GM12892 (cell line): ENCODE results near the gene COLGALT1.
"Not testable (repeated sequence)": the region's sequence is repeated elsewhere in the genome, so short reads cannot be mapped to it uniquely, and the experiment has no call there.

ENCODE experiments used
- DNase-seq: peaks from one replicate; pipeline ENCODE4 v3.0.0; 2011; ENCODE audit not compliant: insufficient read length
- FAIRE-seq: peaks from 2 replicates; lab custom pipeline; 2011; peaks lifted over from hg19 to GRCh38; lab: Jason Lieb, UNC
- POLR2A ChIP-seq: IDR thresholded peaks from 2 replicates; pipeline ENCODE4 v1.6.1; 2011; ENCODE audit warnings: low read depth, low read length, control low read depth
- POLR2AphosphoS5 ChIP-seq: IDR thresholded peaks from 2 replicates; pipeline ENCODE4 v1.6.1; 2011; ENCODE audit warnings: low read depth, low read length, control low read depth
- TAF1 ChIP-seq: IDR thresholded peaks from 2 replicates; pipeline ENCODE4 v1.6.1; 2011; ENCODE audit warnings: low read depth, mild to moderate bottlenecking, control low read depth, low read length, borderline replicate concordance

The COLGALT1 gene

DNA sequence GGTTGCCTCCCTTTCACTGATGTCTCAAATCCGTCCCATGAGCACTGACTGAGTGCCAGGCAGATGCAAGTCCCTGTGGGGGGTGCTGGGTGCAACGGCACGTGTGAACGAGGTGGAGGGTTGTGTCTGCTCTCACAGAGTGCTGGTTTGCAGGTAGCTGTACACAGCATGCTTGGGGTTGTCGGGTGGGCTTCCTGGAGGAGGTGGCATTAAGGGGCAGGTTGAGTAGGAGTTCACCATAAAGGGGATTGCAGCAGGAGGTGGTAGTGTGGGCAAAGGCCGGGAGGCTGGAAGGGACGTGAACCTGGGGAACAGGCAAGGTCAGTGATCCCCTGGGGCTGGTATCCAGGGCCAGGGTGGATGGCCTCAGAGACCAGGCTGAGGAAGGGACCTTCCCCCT lies 17.2 kb downstream of the COLGALT1 start:
- no peak for TF ChIP-seq POLR2A
- TF ChIP-seq POLR2AphosphoS5, result no peak
- no peak for TF ChIP-seq TAF1
- no peak for DNase-seq
- no peak for FAIRE-seq

DNA sequence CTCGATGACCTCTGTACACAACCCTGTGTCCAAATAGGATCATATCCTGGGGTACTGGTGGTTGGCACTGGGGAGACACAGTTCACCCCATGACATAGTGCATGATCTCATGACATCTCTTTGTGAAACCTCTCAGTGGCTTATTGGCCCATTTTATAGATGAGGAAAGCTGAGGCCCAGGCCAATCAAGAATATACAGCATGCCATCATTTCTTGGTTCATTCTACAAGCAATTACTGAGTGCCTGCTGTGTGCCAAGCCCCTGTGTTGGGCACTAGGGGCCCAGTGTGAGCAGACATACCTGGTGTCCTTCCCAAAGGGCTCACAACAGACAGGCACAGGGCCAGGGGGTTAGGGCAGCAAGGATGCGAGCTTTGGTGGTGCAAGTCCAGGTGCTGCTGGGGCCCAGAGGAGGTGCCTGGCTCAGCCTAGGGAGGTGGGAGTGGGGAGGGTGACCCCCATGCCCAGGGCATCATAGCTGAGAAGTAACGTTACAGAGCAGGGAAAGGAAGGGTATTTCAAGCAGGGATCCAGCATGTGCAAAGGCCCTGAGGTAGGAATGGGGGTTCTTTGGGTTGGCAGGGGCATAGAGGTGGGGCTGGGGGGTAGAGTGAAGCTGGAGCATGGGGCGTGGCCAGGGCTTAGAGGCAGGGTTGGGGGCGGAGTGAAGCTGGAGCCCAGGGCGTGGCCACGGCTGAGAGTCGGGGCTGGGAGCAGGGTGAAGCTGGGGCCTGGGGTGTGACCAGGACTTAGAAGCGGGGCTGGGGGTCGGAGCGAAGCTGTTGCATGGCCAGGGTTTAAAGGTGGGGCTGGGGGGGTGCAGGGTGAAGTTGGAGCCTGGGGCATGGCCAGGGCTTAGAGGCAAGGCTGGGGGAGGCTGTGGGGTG lies 20.7 kb downstream of the COLGALT1 start:
- no peak for DNase-seq
- FAIRE-seq, result no peak

DNA sequence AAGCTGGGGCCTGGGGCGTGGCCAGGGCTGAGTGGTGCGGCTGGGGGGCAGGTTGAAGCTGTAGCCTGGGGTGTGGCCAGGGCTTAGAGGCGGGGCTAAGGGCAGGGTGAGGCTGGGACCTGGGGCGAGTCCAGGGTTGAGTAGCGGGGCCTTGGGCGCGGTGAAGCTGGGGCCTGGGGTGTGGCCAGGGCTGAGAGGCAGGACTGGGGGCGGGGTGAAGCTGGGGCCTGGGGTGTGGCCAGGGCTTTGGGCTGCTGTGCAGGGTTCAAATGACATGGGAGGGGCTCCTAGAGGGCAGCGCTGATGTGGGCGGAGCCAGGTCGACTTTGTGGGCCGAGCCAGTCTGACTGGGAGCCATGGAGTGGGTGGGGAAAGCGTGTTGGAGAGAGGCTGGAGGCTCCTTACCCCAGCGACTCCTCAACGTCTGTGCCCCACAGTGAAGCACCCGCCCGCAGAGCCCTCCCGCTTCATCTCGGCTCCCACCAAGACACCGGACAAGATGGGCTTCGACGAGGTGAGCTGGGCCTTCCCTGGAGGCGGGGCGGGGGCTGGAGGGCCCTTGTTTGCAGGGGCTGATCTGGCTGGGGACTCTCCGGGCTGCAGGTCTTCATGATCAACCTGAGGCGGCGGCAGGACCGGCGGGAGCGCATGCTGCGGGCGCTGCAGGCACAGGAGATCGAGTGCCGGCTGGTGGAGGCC lies 21.5 kb downstream of the COLGALT1 start:
- TF ChIP-seq TAF1, result no peak
- TF ChIP-seq POLR2AphosphoS5, result no peak
- no peak for TF ChIP-seq POLR2A
- FAIRE-seq, result no peak
- DNase-seq, result no peak

More for the DNA sequence above, 20.7 kb downstream of the COLGALT1 start:
- TF ChIP-seq POLR2A, result no peak
- TF ChIP-seq POLR2AphosphoS5, result no peak
- no peak for TF ChIP-seq TAF1

DNA sequence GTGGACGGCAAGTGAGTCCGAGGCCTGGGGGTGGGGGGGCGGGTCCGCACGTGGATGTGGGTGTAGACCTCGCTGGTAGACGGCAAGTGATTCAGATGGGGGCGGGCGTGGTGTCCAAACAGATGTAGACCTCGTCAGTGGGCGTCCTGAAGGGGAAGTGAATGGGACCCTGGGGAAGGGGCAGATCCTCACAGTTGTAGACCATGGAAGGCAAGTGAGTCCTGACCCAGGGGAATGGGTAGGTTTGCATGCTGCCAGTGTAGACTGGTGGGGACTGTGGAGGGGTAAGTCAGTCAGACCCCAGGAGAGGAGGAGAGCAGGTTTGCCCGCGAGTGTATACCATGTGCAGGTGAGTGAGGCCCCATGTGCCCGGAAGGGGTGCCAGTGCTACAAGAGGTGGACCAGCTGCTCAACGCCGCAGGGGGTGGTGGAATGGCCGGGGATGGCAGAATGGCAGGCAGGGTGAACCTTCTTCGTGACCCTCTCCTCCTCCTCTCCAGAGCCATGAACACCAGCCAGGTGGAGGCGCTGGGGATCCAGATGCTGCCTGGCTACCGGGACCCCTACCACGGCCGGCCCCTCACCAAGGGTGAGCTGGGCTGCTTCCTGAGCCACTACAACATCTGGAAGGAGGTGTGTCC lies 22.1 kb downstream of the COLGALT1 start:
- no peak for FAIRE-seq

DNA sequence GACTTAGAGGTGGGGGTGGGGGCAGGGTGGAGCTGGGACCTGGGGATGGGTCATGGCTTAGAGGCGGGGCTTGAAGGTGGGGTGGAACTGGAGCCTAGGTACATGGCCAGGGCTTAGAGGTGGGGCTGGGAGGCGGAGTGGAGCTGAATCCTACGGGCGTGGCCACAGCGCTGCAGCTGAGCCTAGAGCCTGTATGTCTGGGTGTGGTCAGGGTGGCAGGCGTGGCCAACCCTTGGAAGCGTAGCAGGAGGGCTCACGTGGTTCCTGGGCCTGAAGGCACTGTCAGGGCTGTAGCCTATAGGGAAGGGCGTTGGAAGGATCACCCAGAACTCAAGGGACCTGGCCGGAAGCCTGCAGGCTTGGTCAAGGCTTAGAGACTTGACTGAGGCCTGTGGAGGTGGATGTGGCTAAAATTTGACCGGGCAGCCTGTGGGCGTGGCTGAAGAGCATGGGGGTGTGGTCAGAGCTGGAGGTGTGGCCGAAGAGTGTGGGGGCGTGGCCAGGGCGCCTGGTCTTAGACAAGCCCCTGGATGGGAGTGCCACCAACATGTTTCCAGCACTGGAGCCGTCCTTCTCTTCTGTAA lies 24.3 kb downstream of the COLGALT1 start:
- DNase-seq, result peak; percentile 71
- TF ChIP-seq POLR2AphosphoS5 (no peak), TAF1 (no peak), POLR2A (no peak)
- FAIRE-seq, result peak; percentile 54

More for the DNA sequence above, 22.1 kb downstream of the COLGALT1 start:
- TF ChIP-seq POLR2A, result no peak
- TF ChIP-seq POLR2AphosphoS5, result no peak
- TF ChIP-seq TAF1, result no peak
- no peak for DNase-seq

DNA sequence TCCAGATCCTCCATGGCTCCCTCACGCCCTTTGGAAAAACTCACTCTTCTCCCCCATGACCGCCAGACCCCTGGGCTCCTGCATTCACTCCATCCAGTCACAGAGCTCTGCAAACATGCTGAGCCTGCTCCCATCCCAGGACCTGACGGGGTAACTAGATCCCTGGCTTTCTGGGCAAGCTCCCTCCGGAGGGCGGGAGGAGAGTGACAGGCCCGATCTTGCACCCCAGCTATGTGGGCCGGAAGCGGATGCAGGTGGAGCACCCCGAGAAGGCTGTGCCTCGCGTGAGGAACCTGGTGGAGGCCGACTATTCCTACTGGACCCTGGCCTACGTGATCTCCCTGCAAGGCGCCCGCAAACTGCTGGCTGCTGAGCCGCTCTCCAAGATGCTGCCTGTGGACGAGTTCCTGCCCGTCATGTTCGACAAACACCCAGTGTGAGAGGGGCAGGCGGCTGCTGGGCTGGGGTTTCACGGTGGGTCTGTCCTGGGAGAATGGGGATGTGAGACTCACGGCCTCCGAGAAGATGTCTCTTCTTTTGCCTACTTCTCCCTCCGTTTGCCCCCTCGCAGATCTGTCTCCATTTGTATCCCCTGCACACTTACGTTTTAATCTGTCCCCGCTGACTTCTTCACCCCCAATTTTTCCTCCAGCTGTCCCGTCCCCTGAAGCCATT lies 25.2 kb downstream of the COLGALT1 start:
- TF ChIP-seq POLR2A (no peak), POLR2AphosphoS5 (no peak), TAF1 (no peak)
- no peak for FAIRE-seq
- DNase-seq, result no peak

DNA sequence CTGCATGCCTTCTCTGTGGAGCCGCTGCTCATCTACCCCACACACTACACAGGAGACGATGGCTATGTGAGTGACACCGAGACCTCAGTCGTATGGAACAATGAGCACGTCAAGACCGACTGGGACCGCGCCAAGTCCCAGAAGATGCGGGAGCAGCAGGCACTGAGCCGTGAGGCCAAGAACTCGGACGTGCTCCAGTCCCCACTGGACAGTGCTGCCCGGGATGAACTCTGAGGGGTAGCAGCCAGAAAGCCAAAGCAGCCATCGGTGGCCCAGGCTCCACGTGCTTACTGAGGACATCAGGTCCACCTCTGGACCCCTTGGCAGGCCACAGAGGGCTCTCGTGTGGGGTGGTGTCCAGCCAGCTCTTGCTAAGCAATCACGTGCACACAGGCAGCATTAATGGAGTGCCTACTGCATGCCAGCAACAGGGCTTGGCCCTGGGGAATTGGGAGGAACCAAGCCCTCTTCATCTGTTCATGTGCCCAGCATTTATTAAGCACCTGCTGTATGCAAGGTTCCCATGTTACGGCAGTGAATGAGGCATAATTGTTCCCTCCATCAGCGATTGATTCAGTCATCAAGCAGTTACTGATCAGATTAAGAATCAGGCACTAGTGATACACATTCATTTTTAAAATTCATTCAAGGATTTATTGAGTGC lies 25.9 kb downstream of the COLGALT1 start:
- DNase-seq (no peak), FAIRE-seq (no peak)
- TF ChIP-seq POLR2AphosphoS5 (no peak), TAF1 (no peak), POLR2A (no peak)

DNA sequence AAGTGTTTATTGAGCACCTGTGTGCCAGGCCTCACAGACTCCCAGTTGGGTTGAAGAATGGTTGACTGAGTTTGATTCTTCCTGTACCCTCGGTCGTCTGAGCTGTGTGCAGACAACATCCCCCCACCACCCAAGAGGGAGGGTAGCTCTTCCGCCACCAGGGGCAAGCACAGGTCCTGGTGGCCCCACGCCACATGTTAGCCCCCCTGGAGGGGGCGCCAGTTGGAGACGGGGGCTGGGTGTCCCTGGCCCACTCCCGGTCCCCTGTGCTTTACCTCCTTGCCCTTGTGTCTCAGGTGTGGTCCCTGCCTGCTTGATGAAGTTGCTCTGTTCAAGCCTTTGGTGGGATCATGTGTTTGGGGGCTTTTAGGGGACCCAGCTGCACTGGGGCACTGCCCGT lies 27.2 kb downstream of the COLGALT1 start:
- TF ChIP-seq TAF1, result no peak
- DNase-seq (no peak), FAIRE-seq (no peak)

DNA sequence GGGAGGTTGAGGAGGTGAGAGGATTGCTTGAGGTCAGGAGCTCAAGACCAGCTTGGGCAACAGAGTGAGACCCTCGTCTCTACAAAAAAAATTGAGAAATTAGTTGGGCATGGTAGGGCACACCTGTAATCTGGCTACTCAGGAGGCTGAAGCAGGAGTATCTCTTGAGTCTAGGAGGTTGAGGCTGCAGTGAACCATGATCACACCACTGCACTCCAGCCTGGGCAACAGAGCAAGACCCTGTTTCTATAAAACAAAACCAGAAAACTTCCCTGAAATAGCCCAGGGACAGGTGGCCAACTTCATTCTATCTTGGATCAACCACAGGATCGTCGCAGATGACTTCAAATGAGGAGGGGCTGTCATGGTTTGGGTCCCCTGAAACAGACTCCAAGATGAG lies 28.7 kb downstream of the COLGALT1 start:
- TF ChIP-seq POLR2A (no peak), POLR2AphosphoS5 (no peak), TAF1 (no peak)
- DNase-seq, result no peak
- no peak for FAIRE-seq

DNA sequence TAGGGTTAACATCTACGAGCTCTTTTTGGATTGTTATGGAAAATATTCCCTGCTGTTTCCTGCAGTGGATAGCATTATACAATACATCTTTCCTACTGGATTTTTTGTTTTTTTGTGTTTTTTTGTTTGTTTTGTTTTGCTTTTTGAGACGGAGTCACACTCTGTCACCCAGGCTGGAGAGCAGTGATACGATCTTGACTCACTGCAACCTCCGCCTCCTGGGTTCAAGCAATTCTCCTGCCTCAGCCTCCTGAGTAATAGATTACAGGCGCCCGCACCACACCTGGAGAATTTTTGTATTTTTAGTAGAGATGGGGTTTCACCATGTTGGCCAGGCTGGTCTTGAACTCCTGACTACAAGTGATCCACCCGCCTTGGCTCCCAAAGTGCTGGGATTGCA lies 29.9 kb downstream of the COLGALT1 start:
- FAIRE-seq, result not testable (repeated sequence)

DNA sequence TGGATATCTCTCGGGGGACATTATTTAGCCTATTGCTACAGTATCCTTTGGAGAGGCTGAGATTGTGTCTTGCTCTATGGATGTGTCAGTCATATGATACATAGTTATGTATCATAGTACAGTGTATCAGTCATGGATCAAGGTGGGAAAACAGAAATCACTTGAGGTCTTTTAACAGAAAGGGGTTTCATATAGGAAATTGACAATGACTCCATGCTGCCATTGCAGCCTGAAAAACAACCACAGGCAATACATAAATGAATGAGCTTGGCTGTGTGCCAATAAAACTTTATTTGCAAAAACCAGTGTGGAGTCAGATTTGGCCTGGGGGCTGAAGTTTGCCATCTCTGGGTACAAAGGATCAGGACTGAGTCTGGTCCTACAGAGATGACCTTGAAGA lies 35.4 kb downstream of the COLGALT1 start:
- FAIRE-seq (no peak), DNase-seq (no peak)
- no peak for TF ChIP-seq TAF1
- TF ChIP-seq POLR2A, result no peak
- no peak for TF ChIP-seq POLR2AphosphoS5

More for the DNA sequence above, 29.9 kb downstream of the COLGALT1 start:
- not testable (repeated sequence) for DNase-seq

DNA sequence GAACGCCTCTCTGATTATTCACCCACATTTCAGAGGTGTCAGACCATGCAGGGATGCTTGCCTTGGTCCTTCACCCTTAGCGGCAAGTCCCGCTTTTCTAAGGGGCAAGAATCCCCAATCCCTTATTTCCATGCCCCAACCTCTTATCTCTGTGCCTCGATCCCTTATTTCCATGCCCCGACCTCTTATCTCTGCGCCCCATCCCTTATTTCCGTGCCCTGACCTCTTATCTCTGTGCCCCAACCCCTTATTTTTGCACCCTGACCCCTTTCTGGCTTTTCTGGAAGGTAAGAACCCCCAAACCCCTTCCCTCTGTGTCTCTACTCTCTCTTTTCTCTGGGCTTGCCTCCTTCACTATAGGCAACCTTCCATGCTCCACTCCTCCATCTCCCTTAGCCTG lies 38.8 kb downstream of the COLGALT1 start:
- FAIRE-seq, DNase-seq: not testable (repeated sequence)

DNA sequence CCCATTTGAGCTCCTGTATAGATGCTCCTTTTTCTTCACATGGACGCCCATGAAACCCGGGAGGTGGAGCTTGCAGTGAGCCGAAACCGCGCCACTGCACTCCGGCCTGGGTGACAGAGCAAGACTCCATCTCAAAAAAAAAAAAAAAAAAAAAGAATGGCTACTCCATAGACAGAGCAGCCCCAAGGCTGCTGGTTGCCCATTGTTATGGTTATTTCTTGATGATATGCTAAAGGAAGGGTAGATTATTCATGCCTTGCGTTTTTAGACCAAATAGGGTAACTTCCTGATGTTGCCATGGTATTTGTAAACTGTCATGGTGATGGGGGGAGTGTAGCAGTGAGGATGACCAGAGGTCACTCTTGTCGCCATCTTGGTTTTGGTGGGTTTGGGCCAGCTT lies 42.6 kb downstream of the COLGALT1 start:
- DNase-seq, FAIRE-seq: not testable (repeated sequence)
